Mammary epithelial cell (primary cell): ENCODE data around the gene IMMP2L.

Experiments used
- EZH2 ChIP-seq: IDR thresholded peaks from 2 replicates; pipeline ENCODE4 v1.6.1; 2012; ENCODE audit warnings: low read length, inconsistent platforms, borderline replicate concordance
- TF ChIP-seq, protein P1 (sequence below), 2 donors: IDR thresholded peaks in 1 of 2; conservative IDR thresholded peaks in 1 of 2; 2 replicates each; pipeline ENCODE4 v1.5.1; 2011 to 2012; ENCODE audit warnings: inconsistent platforms in 2 of 2, low read length in 2 of 2, mild to moderate bottlenecking in 2 of 2, control low read depth in 1 of 2, low read depth in 1 of 2; ENCODE audit not compliant: insufficient read depth in 1 of 2; ENCODE audit errors: extremely low read depth in 1 of 2

DNA sequence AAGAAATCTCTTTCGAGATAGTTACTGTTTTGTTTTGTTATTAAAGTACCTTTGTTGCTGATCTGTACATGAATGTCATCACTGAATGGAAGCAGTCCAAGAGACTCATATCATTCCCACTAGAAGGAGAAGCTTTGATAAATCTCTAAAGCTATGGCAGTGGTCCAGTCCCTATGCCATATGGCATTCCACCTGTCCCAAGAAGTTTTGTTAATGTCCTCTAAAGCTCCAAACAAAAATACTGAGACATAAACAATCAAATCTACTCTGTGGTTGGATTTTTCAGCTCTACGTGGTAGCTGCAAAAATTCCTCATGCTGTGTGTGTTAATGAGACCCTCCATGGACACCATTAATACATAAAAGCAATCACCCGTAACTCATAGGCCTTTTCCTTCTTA lies 377.3 kb downstream of the IMMP2L start:
- TF ChIP-seq, protein P1, sequence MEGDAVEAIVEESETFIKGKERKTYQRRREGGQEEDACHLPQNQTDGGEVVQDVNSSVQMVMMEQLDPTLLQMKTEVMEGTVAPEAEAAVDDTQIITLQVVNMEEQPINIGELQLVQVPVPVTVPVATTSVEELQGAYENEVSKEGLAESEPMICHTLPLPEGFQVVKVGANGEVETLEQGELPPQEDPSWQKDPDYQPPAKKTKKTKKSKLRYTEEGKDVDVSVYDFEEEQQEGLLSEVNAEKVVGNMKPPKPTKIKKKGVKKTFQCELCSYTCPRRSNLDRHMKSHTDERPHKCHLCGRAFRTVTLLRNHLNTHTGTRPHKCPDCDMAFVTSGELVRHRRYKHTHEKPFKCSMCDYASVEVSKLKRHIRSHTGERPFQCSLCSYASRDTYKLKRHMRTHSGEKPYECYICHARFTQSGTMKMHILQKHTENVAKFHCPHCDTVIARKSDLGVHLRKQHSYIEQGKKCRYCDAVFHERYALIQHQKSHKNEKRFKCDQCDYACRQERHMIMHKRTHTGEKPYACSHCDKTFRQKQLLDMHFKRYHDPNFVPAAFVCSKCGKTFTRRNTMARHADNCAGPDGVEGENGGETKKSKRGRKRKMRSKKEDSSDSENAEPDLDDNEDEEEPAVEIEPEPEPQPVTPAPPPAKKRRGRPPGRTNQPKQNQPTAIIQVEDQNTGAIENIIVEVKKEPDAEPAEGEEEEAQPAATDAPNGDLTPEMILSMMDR (conservative IDR thresholded peaks at IDR 0.05 in 1 of 2, IDR thresholded peaks at IDR 0.05 in 1 of 2; ENCODE audit: extremely low read depth in 1 of 2, insufficient read depth in 1 of 2, low read depth in 1 of 2, low read length in 2 of 2): no peak
- no peak for TF ChIP-seq EZH2
